DMS153 treated with DMSO at 0.1 percent for 48 hours (cell line): ENCODE measurements around the gene TPRA1.
A peak's percentile ranks its signal among the peaks of the same experiment; 100 is the strongest.

ENCODE experiments used
- DNase-seq: peaks from one replicate; lab custom pipeline; 2025; ENCODE audit not compliant: unreplicated experiment; lab: John Stamatoyannopoulos, UW

Gene TPRA1

DNA sequence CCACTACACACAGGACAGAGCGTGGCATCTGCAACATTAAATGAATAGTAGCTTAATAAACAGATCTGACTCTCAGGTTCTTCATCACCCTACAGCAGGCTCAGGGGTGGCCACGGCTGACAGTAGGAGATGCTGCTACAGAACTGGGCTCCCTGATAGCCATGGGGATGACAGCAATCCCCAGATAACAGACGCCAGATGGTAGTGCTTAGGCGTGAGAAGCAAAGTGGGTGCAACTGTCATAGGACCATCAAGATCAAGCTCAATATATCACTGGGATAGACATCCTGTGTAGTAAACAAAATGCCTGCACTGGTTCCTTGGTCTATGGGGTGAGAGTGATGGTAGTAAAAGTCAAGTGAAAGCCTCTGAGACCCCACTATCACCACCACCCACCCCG lies 2.6 kb upstream of the TPRA1 start:
- DNase-seq: no peak

DNA sequence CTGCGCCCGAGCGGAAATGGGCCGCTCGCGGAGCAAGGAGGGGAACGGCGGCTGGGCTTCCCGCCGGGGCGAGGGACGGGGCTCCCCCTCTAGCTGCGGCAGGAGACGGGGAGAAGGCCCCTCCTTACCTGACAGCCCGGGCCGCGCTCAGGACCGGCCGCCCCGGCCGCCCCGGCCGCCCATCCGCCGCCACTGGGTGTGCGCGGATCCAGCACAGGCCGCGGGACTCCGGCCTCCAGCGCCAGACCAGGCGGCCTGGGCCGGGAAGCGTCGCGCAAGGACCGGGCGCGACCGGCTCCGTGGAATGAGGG lies 296 bp downstream of the TPRA1 start:
- peak; percentile 2 for DNase-seq

DNA sequence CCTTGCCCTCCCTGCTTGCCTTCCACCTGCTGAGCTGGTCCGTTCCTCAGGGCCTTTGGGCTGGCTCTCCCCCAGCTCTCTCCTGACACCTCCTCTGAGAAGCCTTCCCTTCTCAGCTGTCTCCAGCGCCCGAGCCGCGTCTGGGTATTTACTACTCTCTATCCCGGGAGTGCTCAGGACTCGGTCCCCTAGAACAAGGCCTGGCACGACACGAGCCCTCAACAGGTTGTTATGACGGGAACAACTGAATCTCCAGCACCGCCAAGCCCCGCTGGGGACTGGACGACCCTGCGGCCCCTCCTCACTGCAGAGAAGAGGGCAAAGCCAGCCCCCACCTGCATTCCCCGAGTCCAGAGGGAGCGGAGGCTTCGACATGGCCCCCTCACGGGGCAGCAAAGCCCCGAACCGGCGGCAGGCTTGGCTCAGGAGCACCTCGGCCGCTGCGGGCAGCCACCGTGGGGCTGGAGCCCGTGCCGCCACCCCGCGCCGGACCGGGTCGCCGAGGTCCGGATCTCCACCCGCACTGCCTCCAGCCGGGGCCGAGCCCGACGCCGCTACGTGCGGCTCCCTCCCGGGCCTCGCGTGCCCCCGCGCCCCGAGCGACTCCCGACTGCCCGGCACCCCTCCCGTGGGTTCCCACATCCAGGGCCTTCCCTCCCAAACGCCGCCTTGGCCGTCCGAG lies 792 bp downstream of the TPRA1 start:
- DNase-seq: no peak

DNA sequence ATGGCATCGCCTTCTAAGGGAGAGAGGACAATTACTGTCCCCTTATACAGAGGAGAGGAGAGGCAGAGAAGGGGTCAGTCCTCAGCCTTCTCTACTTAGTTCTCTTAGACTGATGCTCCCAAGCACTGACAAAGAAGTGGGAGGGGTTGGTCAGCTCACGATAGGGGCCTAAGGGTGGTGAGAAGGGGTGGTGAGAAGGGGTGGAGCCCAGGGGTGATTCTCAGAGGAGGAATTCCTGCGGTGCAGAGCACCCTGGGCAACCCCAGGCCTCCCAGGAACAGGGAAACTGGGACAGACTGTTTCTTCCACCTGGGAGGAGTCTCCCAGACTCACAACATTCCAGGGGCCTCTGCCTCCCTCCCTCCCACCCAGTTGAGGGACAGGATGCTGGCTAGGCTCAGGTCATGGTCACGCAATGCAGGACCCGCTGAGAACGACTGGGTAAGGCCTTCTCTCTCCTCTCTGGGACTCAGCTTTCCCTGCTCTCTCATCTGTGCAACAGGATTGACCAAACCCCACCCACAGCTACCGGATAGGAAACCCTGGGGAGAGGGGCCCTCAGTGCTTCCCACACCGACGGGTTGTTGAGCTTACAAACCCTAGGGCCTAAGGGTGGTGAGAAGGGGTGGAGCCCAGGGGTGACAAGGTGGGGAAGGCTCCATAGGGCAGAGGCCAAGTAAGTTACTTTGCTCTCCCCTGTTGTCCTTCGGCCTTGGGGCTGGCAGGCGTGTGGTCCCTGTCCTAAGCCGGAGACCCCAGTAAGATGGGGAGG lies 1.5 kb downstream of the TPRA1 start:
- DNase-seq: no peak

DNA sequence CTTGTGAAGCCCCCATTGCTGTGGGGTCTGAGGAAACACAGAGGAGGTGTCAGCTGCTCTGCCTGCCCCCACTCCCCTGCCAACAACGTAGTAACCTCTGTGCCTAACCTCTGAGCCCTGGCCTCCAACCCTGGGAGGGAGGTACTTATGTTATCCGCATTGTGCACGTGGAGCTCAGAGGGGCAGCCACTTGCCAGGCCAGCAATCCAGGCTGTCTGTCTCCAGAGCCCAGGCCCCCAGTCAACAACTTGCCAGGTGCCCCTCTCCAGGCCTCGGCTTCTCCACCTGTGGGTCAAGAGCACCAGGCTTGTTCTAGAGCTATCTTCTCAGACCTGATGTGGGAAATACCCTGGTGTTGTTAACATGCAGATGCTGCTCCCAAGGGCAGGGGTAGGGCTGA lies 2.7 kb downstream of the TPRA1 start:
- no peak for DNase-seq

DNA sequence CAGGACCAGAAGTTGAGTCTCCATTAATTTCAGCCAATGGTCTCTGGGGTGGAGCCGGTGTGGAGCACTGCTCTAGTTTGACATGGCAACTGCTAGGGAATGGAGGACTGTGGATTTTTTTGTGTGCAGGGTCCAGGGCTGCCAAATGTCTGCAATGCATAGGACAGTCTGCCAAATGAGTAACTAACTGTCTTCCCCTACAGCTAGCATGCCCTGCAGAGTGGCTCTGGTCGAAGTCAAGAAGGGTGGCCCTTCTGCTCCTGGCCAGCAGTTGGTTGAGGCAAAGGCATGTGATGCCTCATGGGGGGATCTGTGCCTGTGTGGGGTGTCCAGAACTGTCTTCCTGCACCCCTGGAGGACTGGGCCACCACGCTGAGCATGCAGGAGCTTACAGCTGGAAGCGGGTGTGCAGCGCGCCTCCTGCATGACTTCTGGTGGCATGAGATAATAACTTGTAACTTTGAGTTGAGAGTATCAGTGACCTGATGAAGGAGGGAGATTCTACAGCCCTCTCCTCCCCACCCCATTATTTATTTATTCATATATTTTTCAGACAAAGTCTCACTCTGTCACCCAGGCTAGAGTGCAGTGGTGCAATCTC lies 4.6 kb downstream of the TPRA1 start:
- no peak for DNase-seq

DNA sequence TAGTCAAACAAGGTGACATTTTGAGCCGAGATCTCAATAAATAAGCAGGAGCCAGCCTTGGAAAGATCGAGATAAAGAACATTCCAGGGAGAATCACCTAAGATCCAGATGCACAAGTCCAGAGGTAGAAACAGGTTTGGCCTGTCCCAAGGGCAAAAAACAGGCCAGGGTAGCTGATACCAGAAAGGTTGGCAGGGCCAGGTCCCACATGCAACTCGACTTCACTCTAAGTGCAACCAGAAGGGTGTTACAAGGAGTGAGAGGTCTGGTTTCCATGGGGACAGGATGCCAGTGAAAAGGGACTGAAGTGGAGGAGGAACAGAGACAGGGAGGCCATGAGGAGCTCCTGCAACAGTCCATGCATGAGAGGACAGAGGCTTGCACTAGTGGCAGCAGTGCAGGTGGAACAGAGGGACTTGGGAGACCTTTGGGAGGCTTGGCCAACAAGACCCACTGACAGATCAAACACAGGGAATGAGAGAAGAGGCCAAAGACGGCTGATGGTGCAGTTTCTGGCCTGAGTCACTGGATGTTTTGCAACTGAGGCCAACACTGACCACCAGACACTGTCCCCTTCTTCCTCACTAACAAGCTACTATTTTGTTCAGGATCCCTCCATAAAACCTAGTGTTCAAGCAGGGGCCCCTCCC lies 5.2 kb downstream of the TPRA1 start:
- DNase-seq: no peak

DNA sequence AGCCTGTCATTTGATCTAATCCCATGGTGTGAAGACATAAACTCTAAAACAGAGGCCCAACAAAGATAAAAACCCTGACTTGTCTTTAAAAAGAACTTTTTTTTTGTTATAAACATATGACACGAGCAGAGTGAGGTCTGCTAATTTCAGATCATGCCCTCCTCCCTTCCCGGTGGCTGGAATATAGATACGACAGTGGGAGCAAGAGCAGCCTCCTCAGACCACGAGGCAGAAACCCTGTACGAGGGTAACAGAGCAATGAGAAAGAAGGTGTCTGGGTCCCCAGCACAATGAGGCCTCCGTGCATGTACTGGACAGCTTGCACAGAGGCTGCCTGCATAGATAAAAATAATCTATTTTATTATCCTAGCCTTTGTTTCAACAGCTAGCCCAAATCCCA lies 5.8 kb downstream of the TPRA1 start:
- no peak for DNase-seq

DNA sequence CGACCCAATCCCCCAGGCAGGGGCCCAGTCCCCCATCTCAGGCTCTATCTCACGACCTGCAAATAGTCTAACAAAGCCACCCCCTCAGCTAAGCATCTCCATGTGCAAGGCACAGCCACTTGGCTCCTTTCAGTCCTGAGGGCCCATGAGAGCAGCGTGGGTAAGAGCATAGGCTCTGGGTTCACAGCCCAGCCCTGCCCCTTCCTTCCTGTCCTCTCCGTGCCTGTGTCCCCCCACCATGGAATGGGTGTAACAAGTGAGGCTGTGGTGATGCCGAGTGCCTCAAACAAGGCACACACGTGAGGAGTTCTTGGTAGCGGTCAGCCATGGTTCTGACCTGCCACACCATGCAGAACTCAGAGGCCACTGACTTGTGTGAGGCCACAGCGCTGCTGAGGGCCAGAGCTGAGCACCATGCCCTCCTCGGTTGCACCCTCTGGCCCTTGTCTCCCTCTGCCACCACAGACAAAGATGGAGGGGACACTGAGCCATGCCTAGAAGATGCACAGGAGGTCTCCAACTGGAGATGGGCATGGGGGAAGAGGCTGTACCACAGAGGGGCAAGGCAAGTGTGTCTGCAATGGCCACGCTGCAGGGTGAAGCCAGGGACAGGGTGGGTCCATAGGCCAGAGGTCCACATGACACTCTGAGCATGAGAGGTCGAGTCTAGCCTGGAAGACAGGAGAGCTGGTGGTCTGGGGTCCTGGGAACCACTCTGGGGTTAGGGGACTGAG lies 10.0 kb downstream of the TPRA1 start:
- no peak for DNase-seq

DNA sequence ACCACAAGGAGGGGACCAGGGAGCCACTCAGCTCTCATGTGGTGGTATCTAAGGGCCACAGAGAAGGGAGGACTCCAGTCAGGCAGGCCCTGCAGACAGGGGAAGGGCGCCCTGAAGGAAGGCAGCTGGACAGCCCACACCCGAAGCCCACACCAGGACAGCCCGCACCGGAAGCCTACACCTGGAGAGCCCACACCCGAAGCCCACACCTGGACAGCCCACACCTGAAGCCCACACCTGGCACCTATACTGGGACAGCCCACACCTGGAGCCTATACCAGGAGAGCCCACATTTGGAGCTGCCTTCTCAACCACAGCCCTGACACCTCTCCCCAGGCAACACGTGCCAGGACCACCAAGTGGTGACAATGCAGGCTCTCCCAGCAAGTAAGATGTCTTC lies 11.7 kb downstream of the TPRA1 start:
- DNase-seq: no peak

DNA sequence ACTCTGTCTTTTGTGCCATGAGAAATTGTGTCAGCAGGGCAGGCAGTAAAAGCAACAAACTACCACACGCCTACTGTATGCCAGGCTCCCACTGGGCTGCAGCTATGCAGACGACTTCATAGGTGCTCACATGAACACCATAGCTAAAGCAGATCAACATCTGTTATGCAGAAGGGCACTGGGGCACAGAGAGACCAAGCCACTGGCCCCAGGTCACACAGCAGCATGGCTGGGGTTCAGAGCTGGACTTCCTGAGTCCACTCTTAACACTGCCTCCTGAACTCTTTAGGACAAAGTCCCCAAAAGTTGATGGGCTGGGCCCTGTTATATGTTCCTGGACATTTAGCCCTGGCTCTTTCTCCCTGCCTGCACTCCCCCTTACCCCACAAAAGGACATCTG lies 12.4 kb downstream of the TPRA1 start:
- DNase-seq: no peak

DNA sequence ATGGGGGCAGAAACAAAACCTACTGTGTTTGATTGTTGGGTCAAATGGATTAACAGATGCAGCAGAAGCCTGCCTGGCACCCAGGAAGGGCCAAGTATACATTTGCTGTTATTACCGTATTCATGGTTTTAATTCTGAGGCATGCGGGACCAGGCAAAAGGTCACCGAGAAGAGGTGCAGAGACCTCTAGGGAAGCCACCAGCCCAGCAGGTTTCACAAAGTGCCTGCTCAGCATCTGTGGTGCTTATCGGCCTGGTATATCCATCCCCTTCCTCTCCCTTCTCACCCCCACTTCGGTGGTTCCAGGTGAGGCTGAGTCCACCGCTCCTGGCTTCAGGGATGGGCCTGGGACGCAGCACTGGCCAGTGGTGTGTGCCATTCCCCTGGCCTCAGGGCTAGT lies 13.1 kb downstream of the TPRA1 start:
- no peak for DNase-seq

DNA sequence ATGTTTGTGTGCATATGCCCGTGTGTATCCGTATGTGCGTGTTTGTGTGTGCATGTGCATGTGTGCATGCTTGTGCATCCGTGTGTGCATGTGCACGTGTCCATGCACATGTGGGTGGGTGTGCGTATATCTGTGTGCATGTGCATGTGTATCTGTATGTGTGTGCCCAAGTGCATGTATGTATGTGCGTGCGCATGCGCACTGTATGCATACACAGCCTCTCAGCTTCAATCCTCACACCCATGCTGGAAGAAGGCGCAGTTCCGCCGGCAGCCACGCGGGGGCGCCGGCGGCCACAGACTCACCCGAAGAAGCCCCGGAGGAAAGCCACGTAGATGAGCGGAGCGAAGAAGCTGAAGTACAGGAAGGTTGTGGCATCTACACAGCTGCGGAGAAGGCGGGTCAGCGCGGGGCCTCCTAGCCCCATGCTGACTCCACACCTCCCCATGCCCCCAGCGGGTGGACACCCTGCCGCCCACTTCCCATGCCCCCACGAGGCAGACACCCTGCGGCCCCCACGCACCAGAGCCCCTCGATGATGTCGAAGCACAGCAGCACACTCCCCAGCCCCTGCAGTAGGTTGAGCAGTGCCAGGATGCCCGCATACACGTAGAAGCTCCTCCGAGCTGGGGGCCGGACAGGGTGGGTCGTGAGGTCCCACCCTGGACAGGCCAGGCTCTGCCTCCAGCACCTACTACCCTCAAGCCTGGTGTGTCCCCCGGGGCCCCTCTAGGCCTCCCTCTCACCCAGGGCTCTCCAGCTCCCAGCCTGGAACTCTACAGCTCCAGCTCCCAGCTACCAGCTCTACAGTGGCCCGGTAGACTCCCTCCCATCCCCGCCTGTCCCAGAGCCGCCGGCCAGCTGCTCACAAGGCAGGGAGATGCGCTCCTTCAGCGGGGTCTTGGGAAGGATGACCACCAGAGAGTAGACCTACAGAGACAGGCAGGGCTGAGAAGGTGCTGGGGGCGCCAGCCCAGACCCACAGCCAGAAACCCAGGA lies 15.4 kb downstream of the TPRA1 start:
- peak; percentile 24 for DNase-seq

DNA sequence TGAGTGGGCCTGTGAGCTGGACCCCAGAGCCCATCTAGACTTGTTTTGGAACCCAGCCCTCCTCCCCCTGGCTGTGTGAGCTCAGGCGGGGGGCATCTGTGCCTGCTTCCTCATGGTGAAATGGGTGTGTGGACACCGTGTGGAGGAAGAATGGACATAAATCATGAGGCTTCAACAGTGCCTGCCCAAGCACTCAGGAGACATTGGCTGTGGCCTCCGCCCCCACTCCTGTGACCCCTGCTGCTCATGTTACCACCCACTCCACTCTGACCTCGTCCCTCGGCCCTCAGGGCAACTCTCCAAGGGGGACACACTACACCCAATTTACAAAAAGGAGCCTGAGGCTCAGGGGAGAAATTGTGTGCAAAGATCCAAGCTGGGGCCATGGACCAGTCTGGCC lies 16.6 kb downstream of the TPRA1 start:
- DNase-seq: no peak

DNA sequence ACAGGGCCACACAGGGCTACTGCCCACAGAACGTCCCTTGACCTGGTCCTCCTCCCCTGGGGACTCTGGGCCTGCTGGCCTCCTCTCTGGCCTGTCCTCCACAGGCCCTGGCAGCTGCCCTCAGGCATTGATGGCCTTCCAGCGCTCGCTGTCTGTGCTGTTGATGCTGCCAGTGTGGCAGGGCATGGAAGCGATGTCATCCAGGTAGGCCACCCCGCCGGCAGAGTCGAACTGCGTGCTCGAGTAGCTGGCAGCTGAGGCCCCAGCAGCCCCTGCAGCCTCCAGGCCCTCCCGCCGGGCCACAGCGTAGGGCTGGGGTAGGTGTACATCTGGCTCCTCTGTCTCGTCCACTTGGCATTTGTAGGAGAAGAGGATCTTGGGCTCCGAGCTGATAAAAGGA lies 17.1 kb downstream of the TPRA1 start:
- no peak for DNase-seq

DNA sequence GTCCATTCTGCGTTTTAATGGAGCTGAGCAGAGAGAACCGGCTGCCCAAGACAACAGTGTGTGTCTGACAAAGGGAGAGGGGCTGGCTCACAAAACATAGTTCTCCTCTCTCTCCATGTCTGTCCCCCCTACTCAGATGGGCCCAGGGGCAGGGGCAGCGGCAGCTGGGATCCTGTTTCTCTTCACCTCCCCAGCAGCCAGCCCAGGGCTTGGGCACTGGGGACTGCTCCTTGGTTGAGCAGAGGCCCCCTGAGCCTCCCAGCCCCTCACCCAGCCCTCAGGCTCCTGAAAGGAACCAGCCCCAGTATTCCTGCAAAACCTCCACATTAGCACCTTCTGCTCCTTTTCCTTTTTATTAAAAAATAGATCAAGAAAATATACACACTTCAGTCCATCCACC lies 17.8 kb downstream of the TPRA1 start:
- no peak for DNase-seq

DNA sequence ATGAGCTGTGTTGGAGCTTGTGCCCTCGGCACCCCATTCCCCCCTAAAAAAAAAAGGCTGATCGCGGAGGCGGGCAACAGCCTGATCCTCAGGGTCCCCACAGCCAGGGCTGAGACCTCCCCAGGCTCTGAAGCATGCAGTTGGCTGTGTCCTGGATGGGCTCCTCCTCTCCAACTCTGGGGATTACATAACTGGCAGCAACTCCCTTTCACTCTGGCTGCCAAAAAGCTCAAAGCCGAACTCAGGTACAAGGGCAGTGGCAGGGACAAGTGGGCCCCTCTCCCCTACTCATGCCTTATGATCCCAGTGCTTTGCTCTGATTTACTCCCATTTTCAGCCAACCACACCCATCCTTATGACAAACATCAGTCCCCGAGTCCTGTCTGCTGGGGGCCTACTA lies 18.3 kb downstream of the TPRA1 start:
- no peak for DNase-seq

DNA sequence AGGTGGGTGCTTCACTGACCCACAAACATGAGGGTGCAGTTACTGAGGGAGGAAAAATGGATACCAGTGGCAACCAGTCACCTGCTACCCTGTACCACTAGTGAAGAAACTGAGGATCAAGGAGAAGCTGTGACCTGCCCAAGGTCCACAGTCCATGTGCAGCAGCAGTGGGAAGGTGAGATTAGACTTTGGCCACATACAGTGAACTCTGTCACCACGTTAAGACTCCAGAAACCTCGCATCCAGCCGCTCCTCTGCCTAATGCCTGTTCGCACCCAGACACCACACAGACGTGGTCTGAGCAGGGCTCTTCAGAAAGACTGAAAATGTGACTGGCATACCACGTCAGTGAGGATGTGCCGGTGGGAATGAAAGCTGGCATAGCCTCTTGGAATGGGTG lies 20.0 kb downstream of the TPRA1 start:
- DNase-seq: no peak

DNA sequence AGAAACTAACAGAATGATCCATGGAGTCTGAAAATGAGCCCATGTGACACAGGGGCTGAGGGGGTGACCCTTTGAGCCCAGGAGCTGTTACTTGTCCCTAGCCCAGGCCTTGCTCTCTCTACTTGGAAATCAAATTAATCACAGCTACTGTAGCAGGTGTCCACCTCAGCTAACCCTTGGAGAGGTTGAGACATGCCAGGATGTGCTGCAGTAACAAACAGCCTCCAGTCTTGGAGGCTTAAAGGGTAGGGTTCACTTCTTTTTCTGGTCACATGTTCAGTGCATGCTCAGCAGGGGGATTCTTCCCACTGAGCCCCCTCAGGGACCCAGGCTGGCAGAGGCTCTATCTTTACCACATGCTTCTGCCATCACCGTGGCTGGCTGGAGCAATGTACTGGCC lies 21.4 kb downstream of the TPRA1 start:
- no peak for DNase-seq

DNA sequence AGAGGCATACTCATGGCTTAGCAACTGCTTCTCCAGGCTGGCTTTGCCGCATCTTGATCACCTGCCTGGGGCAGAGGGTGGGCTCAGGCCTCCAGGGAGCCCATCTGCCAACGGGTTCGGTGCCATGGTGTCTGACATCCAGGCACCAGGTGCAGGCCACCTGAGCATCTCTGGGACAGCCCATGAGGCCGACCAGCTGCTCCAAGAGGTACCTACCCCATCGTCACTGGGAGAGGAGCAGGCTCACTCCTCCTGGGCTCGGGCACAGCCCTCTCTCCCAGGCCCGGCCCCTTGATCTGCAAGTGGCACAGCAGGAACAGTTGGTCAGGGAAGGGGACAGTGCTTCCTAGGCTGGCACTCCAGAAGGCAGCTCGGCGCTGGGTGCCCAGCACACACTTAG lies 21.9 kb downstream of the TPRA1 start:
- no peak for DNase-seq
